GM18951 (cell line): ENCODE measurements around the gene ARFGAP3.

Experiments
- POLR2A ChIP-seq: IDR thresholded peaks from 4 replicates; pipeline ENCODE4 v1.6.1; 2011; ENCODE audit warnings: mild to moderate bottlenecking; ENCODE audit not compliant: insufficient read length, insufficient read depth; ENCODE audit errors: extremely low read depth
- in situ Hi-C: fragments of 300-500 bp; cut with MboI; formaldehyde crosslinking; loops from one replicate; pipeline ENCODE4 v1.12.0; 2022; ENCODE audit warnings: low sequenced_read_pairs, mixed read lengths, inconsistent platforms; ENCODE audit not compliant: unreplicated experiment

The ARFGAP3 gene

DNA sequence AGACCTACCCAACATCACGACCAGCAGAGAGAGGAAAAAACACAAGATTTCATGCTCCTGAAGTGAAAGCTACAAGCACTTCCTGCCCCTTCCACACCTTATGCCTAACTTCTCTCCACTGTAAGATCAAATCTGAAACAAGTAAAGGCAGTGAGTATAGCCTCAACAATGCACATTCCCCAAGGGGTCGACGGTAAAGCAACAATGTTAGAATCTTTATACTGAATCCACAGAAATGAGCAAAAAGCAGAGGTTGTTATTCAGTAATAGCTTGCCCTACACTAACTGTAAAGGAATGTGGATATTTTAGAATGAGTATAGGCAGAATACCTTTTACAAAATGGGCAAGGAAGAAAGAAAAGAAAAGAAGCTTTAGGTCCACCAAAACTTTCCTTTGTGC, 15.6 kb downstream of the ARFGAP3 start:
- TF ChIP-seq POLR2A, result no peak
- in situ Hi-C loops, result no loop called here

DNA sequence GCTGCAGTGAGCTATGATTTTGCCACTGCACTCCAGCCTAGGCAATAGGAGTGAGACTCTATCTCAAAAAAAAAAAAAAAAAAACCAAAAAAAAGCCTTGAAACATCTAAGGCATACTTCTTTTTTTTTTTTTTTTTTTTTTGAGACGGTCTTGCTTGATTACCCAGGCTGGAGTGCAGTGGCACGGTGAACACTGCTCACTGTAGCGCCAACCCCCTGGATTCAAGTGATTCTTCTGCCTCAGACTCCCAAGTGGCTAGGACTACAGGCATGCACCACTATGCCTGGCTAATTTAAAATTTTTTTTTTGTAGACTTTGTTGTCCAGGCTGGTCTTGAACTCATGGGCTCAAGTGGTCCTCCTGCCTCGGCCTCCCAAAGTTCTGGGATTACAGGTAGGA, 19.5 kb downstream of the ARFGAP3 start:
- TF ChIP-seq POLR2A, result no peak
- in situ Hi-C loops, result no loop called here

DNA sequence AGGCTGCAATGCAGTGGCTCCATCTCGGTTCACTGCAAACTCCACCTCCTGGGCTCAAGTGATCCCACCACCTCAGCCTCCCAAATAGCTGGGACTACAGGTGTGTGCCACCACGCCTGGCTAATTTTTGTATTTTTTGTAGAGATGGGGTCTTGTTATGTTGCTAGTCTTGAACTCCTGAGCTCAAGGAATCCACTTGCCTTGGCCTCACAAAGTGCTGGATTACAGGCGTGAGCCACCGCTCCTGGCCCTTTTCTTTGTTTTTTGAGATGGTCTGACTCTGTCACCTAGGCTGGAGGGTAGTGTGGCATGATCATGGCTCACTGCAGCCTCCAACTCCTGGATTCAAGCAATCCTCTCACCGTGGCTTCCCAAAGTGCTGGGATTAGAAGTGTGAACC, 21.0 kb downstream of the ARFGAP3 start:
- in situ Hi-C loops, result no loop called here
- TF ChIP-seq POLR2A, result no peak

DNA sequence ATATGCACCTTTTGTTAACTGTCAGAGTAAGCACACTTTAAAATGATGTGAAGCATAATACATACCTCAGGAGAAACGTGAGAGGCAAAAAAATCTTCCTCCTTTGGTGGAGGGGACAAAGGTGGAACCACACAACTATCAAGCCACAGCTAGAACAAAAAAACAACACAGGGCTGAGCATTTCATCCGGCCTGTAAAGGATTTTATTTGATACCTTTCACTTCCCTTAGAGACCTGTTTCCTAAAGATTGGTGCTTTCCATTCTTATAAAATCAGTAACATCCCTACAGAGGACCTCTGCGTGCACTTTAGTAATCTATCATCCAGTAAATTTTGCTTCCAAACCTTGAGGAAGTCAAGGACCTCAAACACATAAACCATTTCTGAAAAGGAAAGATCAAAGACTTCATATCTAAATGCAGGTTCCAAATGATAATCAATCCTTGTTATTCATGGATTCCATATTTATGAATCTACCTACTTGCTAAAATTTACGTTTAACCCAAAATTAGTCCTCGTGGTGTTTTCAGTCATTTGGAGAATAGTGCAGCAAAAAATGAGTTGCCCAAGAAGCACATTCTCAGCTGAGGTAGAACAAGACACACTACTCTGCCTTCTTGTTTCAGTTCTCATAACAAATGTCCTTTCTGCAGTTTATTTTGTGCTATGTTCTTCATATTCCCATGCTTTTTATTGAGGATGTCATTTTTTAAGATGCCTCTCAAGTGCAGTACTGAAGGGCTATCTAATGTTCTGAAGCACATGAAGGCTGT, 22.7 kb downstream of the ARFGAP3 start:
- no peak for TF ChIP-seq POLR2A
- in situ Hi-C loops, result no loop called here

DNA sequence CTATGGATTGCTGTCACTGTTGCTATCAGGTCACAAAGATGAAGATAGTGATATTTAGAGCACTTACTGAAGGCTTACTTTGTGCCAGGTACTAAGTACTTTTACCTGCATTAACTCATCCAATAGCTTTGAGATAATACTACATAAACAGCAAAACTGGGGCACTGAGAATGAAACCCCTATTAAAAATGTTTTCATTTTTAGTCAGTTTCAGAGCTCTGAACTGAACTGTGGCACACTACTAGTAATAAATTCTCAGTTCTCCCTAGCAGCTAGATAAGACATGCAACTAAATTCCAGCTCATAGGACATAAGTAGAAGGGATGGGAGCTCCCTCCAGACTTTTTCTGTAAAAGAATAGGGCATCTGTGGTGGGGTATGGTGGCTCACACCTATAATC, 24.0 kb downstream of the ARFGAP3 start:
- in situ Hi-C loops, result no loop called here
- no peak for TF ChIP-seq POLR2A

DNA sequence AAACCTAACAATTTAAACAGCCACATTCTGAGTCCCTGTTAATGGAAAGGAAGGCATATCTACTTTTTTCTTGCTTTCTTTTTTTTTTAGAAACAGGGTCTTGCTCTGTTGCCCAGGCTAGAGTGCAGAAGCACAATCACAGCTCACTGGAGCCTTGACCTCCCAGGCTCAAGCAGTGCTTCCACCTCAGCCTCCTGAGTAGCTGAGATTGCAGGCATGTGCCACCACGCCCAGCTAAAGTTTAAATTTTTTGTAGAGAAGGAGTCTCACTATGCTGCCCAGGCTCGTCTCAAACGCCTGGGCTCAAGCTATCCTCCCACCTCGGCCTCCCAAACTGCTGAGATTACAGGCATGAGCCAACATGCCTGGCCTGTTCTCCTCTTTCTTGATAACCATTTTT, 25.4 kb downstream of the ARFGAP3 start:
- in situ Hi-C loops, result no loop called here
- no peak for TF ChIP-seq POLR2A

DNA sequence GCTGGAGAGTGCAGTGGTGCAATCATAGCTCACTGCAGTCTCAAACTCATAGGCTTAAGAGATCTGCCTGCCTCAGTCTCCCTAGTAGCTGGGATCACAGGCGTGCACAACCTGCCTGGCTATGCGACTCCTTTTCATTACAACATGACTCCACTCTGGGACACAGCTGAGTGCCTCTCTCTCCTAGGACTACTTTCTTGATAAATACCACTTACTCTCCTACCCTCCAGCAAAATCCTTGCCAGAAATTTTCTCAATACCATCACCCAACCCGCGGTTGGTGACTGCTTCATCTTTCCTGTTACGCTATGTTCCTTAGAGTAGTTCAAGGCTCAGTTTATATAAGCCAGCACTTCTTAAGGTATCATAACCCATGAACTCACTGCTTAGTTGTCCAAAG, 26.9 kb downstream of the ARFGAP3 start:
- no peak for TF ChIP-seq POLR2A
- in situ Hi-C loops, result no loop called here

DNA sequence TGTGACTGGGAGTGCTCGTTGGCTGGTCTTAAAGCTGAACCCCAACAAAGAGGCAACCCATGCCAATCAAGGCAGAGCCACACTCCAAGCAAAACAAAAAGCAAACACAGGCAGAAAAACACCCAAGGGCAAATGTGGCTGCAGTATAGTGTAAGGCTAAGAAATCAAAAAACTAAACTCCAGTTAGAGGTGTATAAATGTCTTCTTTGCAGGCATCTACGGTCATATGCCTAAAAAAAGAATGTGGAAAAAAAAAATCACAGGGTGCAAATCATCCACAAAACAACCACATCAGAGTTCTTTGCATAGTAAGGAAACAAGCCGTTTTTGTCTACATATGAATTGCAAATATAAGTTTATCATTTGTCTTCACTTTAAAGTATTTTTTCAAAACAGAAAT, 27.8 kb downstream of the ARFGAP3 start:
- in situ Hi-C loops, result no loop called here
- no peak for TF ChIP-seq POLR2A

DNA sequence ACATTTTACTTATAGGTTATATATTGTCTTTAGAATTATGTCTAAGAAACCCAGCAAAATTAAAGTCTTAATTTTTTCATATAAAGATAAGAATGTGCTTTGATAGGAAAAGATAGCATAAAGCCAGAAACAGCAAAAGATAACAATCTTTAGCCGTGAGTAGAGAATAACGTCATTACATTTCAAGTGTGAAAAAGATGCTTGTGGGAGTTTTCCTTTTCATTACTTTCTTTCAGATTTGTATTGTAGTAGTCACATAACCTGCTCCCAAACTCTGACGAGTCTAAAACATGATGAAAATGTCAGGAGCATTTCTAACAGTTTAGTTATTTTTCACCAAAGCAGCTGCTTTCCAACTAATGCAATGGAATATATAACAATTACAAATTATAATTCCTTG, 31.3 kb downstream of the ARFGAP3 start:
- TF ChIP-seq POLR2A, result no peak
- in situ Hi-C loops, result no loop called here

DNA sequence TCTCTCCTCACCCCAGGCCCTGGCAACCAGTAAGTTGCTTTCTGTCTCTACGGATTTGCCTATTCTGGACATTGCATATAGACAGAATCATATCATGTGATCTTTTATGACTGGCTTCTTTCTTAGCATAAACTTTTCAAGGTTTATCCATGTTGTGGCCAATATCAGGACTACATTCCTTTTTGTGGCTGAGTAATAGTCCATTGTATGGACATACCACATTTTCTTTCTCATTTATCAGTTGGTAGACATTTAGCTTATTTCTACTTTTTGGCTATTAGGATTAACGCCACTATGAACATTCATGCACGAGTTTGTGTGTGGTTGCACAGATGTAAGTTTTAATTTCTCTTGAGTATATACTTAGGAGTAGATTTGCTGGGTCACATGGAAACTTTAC, 35.7 kb downstream of the ARFGAP3 start:
- no peak for TF ChIP-seq POLR2A
- in situ Hi-C loops, result no loop called here

DNA sequence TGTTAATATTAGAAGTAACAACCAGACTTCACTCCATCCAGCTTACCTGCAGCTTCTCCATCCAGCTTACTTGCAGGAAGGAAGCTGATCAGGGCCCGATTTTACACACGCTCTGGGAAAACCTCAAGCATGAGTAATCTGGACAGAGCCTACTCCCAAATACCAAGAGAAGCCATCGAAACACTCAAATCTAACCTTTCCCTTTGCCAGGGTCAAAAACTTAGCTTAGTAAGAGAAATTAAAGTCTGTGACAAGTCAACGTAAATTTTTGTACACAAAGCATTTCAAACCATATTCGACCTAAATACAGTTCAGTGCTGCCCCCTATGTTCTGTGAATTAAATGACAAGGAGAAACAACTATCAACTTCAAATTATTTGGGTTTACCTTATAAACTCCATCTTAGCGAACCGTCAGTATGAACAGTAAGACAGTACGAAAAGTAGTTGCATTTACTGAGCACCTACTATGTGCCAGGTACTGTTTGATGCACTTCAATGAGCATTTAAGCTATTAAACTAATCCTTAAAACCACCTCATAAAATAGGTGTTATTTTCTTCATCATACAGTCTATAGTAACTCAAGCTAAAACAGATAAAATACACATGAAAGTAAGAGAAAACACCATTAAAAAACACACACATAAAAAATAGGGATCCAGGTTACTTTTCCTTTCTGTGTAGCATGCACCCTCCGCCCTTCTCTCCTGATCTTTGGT, 36.9 kb downstream of the ARFGAP3 start:
- in situ Hi-C loops, result no loop called here
- no peak for TF ChIP-seq POLR2A

DNA sequence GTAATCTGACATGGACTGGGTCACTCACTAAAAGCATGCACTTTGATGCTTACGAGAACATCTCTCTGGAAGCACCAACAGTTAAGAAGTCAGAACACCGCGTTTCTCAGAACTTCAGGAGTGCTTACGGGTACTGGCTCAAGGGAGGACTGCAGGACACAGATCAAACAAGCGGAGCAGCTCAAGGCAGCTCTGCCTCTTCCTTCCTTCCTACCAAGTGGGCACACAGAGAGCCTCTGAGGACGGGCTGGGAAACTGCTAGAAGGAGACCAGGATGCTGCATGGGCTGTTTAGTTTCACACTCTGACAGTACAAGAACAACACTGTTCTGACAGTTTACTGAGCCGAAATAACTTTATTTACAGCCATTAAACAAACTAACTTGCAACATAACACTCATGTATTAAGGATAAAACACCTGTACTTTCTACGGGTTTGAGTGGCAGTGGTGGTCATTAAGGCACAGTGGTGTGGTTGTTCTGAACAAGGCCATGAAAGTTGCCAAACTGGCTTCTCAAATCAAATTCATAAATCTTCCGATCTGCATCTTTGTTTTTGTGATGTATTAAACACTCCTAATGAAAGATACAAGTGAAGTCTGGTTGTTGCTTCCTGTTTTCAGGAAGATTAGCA, 37.5 kb downstream of the ARFGAP3 start:
- in situ Hi-C loops, result loop anchor here (10.0 kb wide), 1 partner anchor 195 kb away; no protein-coding TSS in a partner anchor
- no peak for TF ChIP-seq POLR2A

DNA sequence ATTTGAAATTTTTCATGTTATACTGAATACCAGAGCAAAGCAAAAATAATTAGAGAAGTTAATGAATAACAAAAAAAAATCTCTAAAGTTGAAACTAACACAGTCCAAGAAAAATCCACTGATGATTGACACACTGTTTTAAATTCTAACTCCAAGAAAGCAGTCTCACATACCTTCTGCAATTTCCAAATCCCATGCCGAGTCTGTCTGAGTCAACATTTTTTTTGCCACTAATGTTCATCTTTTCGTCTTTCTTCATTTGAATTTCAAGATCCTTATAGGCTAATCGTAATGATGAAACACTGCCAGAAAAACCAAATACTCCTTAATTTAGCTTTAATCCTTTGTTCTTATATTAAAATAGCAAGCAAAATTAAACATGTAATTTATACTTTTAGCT, 39.5 kb downstream of the ARFGAP3 start:
- no peak for TF ChIP-seq POLR2A
- in situ Hi-C loops, result loop anchor here (10.0 kb wide), 1 partner anchor 193 kb away; no protein-coding TSS in a partner anchor
